GM19438 (cell line): ENCODE data around the gene GHRL.

Source experiments
- ATAC-seq: cut with Tn5 transposase; IDR thresholded peaks from one replicate; pipeline ENCODE4 v1.9.1; 2021; ENCODE audit warnings: low read depth; ENCODE audit not compliant: unreplicated experiment

Gene GHRL

GRCh38 chr3:10248984-10249748 lies 43.6 kb downstream of the GHRL start:
- ATAC-seq, result peak; percentile 30

- ATAC-seq, result peak; percentile 94
Observed at GRCh38 chr3:10248184-10248983, 44.4 kb downstream of the GHRL start, which contains the start of gene TATDN2. Gene TATDN2, plus strand, starts transcription at chr3:10248459. Its CDS starts 742 bp downstream, at chr3:10249201.

DNA sequence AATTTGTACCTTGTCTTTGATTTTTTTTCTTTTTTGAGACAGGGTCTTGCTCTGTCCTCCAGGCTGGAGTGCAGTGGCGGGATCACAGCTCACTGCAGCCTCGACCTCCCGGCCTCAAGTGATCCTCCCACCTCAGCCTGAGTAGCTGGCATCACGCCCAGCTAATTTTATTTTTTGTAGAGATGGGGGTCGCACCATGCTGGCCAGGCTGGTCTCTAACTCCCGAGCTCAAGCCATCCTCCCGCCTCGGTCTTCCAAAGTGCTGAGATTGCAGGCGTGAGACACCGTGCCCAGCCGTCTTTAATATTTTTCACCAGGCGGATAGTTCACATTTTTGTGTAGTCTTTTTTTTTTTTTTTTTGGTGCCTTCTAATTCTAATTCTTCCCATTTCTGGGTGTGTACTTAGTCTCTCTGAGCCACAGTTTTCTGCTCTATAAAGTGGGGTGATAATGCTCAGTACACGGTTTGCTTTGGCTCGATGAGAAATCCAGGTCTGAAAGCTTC lies 45.0 kb downstream of the GHRL start:
- ATAC-seq, result no peak

DNA sequence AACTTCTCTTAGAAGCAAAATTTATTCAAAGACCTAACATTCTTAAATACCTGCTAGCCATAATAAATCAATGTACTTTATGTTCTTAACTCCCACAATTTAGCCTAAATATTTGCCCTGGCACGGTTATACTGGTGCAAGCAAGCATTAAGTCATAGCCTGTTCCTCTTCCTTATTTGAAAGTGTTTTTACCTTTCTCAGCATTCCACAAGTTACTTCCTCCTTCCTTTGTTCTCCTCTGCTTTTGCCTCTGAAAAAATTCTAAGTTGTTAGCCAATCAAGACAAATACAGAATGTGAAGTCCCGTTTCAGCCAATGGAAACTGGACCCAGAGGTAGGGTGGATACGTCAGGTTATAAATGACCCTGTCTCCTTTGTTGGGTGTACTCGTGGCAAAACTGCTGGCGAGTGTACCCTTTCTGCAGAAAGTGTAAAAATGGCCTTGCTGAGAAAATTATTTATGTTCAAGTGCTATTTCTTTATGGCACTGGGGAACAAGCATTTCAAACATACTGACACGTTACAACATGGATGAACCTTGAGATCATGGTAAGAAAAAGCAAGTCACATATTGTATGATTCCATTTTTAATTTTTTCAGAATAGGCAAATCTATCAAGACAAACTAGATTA lies 47.5 kb downstream of the GHRL start:
- no peak for ATAC-seq

- ATAC-seq, result no peak
Observed at GRCh38 chr3:10244009-10244408, 48.7 kb downstream of the GHRL start.

DNA sequence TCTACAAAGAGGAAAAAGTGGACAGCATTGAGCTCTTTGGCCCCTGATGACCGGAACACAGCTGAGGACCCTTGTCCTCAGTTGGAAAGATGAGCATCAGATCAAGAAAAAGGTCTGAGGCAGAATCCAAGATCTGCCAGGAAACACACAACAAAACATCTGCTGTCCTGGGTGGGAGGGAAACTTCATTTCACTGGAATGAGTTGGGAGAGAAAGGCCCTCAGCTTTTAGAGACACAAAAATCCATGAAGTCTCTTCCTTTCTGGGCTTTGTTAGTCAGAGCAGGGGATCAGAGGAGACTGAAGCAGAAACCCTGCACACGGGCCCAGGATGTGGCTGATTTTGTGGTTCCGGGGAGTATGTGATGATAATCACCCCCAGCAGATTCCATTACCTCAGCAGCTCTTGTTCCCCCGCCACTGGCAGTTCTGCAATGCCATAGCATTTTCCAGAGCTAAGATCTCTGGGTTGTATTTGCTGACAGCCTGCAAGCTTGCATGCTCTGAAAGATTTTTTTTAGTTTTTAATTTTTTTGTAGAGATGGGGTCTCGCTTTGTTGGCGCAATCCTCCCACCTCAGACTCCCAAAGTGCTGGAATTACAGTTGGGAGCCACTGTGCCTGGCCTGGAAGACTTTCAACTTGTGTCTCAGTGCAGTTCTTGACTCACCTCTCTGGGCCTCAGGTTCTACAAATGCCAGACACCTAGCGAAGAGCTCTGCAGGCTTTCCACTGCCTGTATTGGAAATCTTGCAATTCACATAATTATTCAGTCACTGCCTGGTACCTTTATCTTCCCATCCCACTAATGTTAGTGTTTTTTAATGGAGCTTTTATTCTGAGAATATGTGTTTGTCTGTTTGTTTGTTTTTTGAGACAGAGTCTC lies 50.3 kb downstream of the GHRL start:
- no peak for ATAC-seq

DNA sequence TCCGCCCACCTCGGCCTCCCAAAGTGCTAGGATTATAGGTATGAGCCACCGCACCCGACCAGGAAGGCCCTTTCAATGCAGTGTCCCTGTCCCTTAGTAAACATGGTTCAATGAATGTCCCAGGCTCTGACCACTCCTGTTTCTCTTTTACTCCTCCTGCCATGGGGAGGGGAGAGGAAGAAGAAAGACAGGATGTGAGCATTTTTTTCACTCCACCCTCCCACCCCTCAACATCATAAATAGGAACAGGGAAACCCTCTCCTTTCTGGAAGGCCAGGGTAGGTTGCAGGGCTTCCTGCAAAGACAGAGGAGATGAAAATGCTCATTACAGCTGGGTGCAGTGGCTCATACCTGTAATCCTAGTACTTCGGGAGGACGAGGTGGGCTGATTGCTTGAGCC lies 51.9 kb downstream of the GHRL start:
- no peak for ATAC-seq

- ATAC-seq, result no peak
Observed at GRCh38 chr3:10238345-10239183, 54.2 kb downstream of the GHRL start.
